MCF 10A (cell line): Measurements from ENCODE around the gene LMOD3. TPM values are rescaled to one million over a fixed set of nuclear protein-coding genes. Genes with fewer than 3 reads are reported as not detected.

Experiments used
- BruUV-seq: library from RNA; stranded (reverse); fragments of 400-500 nt; replicated peaks from 2 replicates; lab custom pipeline; 2021; lab: Mats Ljungman, UMichigan
- CTCF ChIA-PET: fragments of 300-600 bp; sonication (Branson Sonifier 250); formaldehyde crosslinking; extraction: SDS; loops from one replicate; lab custom pipeline; 2021; ENCODE audit warnings: antibody characterized with exemption, inconsistent platforms; lab: Yijun Ruan, JAX
- POLR2A ChIA-PET: fragments of 300-600, 350-650 bp; sonication (Branson Sonifier 250); formaldehyde crosslinking; extraction: SDS; loops from one replicate; lab custom pipeline; 2020; ENCODE audit warnings: antibody characterized with exemption, inconsistent platforms; lab: Yijun Ruan, JAX
- DNase-seq: peaks from one replicate; pipeline ENCODE4 v3.0.0-alpha.2; 2018; ENCODE audit not compliant: unreplicated experiment
- H3K27ac Mint-ChIP-seq: one replicate; pipeline ENCODE4 v1.8.0; 2022; ENCODE audit warnings: mild to moderate bottlenecking, low read depth, mixed read lengths; ENCODE audit not compliant: unreplicated experiment
- H3K27me3 Mint-ChIP-seq: one replicate; pipeline ENCODE4 v1.8.0; 2022; ENCODE audit warnings: mixed read lengths; ENCODE audit not compliant: insufficient read depth, unreplicated experiment
- H3K36me3 Mint-ChIP-seq: one replicate; pipeline ENCODE4 v1.8.0; 2022; ENCODE audit warnings: mild to moderate bottlenecking, moderate library complexity, mixed read lengths; ENCODE audit not compliant: insufficient read depth, unreplicated experiment
- H3K4me1 Mint-ChIP-seq: one replicate; pipeline ENCODE4 v1.8.0; 2022; ENCODE audit warnings: mixed read lengths; ENCODE audit not compliant: insufficient read depth, unreplicated experiment
- H3K4me3 Mint-ChIP-seq: one replicate; pipeline ENCODE4 v1.8.0; 2022; ENCODE audit warnings: mild to moderate bottlenecking, moderate library complexity, mixed read lengths; ENCODE audit not compliant: unreplicated experiment
- H3K9me3 Mint-ChIP-seq: one replicate; pipeline ENCODE4 v1.8.0; 2022; ENCODE audit warnings: mixed read lengths; ENCODE audit not compliant: unreplicated experiment
- CTCF ChIP-seq: fragments of 200-600 bp; IDR thresholded peaks from one replicate; pipeline ENCODE4 v1.8.0; 2022; ENCODE audit warnings: antibody characterized with exemption, mild to moderate bottlenecking; ENCODE audit not compliant: unreplicated experiment
- intact Hi-C: fragments of 100-400 bp; cut with micrococcal nuclease; formaldehyde crosslinking; loops from 2 replicates; pipeline ENCODE4 v1.14.1; 2022
- total RNA-seq: library from RNA; stranded (reverse); gene quantifications from 2 replicates; pipeline ENCODE4 v1.2.3, GENCODE V29; 2022

Gene LMOD3
- total RNA-seq, 1 experiment from 2014 or later: not detected

- BruUV-seq: no TSS peak
- Mint-ChIP-seq H3K4me1 (peaks cover 11% of the 10 kb centered on the region), H3K4me3 (no peak overlapping the region), H3K27me3 (no peaks in the 10 kb centered on the region), H3K9me3 (no peaks in the 10 kb centered on the region), H3K36me3 (no peaks in the 10 kb centered on the region), H3K27ac (no peak overlapping the region)
- no peak for TF ChIP-seq CTCF
- POLR2A ChIA-PET: interaction anchor here (0.7 to 1.6 kb wide), 2 partner anchors 23 to 30 kb away, joined by 3 to 6 read pairs; partner anchors contain the start of gene ARL6IP5
- intact Hi-C loops: no loop called here
- DNase-seq: peak; percentile 21
- CTCF ChIA-PET: interaction anchor here (0.7 to 1.0 kb wide), 4 partner anchors 36 to 307 kb away, joined by 3 to 4 read pairs (median 3); partner anchors contain the start of gene UBA3
These were observed 6.7 kb downstream of the LMOD3 start for GRCh38 chr3:69115731-69116130.

- Mint-ChIP-seq H3K27ac (no peak overlapping the region), H3K36me3 (no peaks in the 10 kb centered on the region), H3K4me1 (peaks cover 11% of the 10 kb centered on the region), H3K4me3 (no peak overlapping the region), H3K9me3 (no peaks in the 10 kb centered on the region), H3K27me3 (no peaks in the 10 kb centered on the region)
- no peak for DNase-seq
- intact Hi-C loops: no loop called here
- ChIA-PET CTCF (interaction anchor here (0.6 to 1.2 kb wide), 5 partner anchors 8 to 597 kb away, joined by 3 to 4 read pairs (median 3); no protein-coding TSS in a partner anchor), POLR2A (interaction anchor here (0.8 to 1.7 kb wide), 4 partner anchors 9 to 48 kb away, joined by 3 to 9 read pairs (median 3); partner anchors contain the start of genes ARL6IP5 and LMOD3)
- no peak for TF ChIP-seq CTCF
- BruUV-seq: no TSS peak
These were observed 8.9 kb downstream of the LMOD3 start for GRCh38 chr3:69113536-69113935.

- ChIA-PET CTCF (interaction anchor here (0.6 to 1.2 kb wide), 3 partner anchors 10 to 62 kb away, joined by 3 to 4 read pairs (median 4); no protein-coding TSS in a partner anchor), POLR2A (no interaction called here)
- no peak for TF ChIP-seq CTCF
- H3K27me3 Mint-ChIP-seq: no peaks in the 10 kb centered on the region
- no peak for DNase-seq
- H3K4me1 Mint-ChIP-seq: peaks cover 11% of the 10 kb centered on the region
- no peak overlapping the region for H3K27ac Mint-ChIP-seq
- intact Hi-C loops: no loop called here
- BruUV-seq: no TSS peak
- no peak overlapping the region for H3K4me3 Mint-ChIP-seq
- peaks cover 8% of the 10 kb centered on the region for H3K36me3 Mint-ChIP-seq
- H3K9me3 Mint-ChIP-seq: no peaks in the 10 kb centered on the region
These were observed 11.4 kb downstream of the LMOD3 start for GRCh38 chr3:69110941-69111546.

GRCh38 chr3:69108811-69109210, 13.6 kb downstream of the LMOD3 start:
- ChIA-PET CTCF (interaction anchor here (1.0 to 2.1 kb wide), 3 partner anchors 11 to 23 kb away, joined by 3 to 6 read pairs (median 5); no protein-coding TSS in a partner anchor), POLR2A (interaction anchor here (0.6 kb wide), 1 partner anchor 102 kb away, joined by 3 read pairs; no protein-coding TSS in a partner anchor)
- no peak for DNase-seq
- BruUV-seq: no TSS peak
- H3K4me3 Mint-ChIP-seq: no peak overlapping the region
- no peaks in the 10 kb centered on the region for H3K9me3 Mint-ChIP-seq
- H3K4me1 Mint-ChIP-seq: peaks cover 10% of the 10 kb centered on the region
- no peak for TF ChIP-seq CTCF
- no peaks in the 10 kb centered on the region for H3K27me3 Mint-ChIP-seq
- H3K27ac Mint-ChIP-seq: no peak overlapping the region
- H3K36me3 Mint-ChIP-seq: peaks cover 30% of the 10 kb centered on the region
- intact Hi-C loops: no loop called here
